Karpas-422 (cell line): ENCODE results near the gene PGD. TPM values are rescaled to one million over a fixed set of nuclear protein-coding genes. Genes with fewer than 3 reads are reported as not detected.
"Not testable (repeated sequence)": the region's sequence is repeated elsewhere in the genome, so short reads cannot be mapped to it uniquely, and the experiment has no call there.

Source experiments
- DNase-seq: peaks from one replicate; pipeline ENCODE4 v3.0.0-alpha.2; 2015
- H2AFZ ChIP-seq: fragments of 200-600 bp; sonication (generic); 2 replicates; pipeline ENCODE4 v1.6.1; 2014; ENCODE audit warnings: antibody characterized with exemption, low read length, mixed read lengths
- H3K27ac ChIP-seq: fragments of 200-600 bp; sonication (generic); 2 replicates; pipeline ENCODE4 v1.5.1; 2014; ENCODE audit warnings: mild to moderate bottlenecking, low read length, moderate library complexity
- H3K27me3 ChIP-seq: fragments of 200-600 bp; sonication (generic); 2 replicates; pipeline ENCODE4 v1.6.1; 2014; ENCODE audit warnings: low read length, mixed read lengths
- H3K36me3 ChIP-seq: fragments of 200-600 bp; sonication (generic); 2 replicates; pipeline ENCODE4 v1.6.1; 2014; ENCODE audit warnings: low read length, mixed read lengths; ENCODE audit not compliant: insufficient read depth
- H3K4me1 ChIP-seq: fragments of 200-600 bp; sonication (generic); 2 replicates; pipeline ENCODE4 v1.6.1; 2014; ENCODE audit warnings: mild to moderate bottlenecking, low read length, mixed read lengths
- H3K4me2 ChIP-seq: fragments of 200-600 bp; sonication (generic); 2 replicates; pipeline ENCODE4 v1.6.1; 2014; ENCODE audit warnings: low read length, low read depth, mild to moderate bottlenecking; ENCODE audit not compliant: poor library complexity, severe bottlenecking
- H3K4me3 ChIP-seq: fragments of 200-600 bp; sonication (generic); 2 replicates; pipeline ENCODE4 v1.5.1; 2014; ENCODE audit warnings: mild to moderate bottlenecking, antibody characterized with exemption, low read length, mixed read lengths
- H3K79me2 ChIP-seq: fragments of 200-600 bp; sonication (generic); 2 replicates; pipeline ENCODE4 v1.6.1; 2014; ENCODE audit warnings: mild to moderate bottlenecking, low read length, mixed read lengths
- H3K9ac ChIP-seq: fragments of 200-600 bp; sonication (generic); 2 replicates; pipeline ENCODE4 v1.6.0; 2014; ENCODE audit warnings: low read length
- H3K9me2 ChIP-seq: fragments of 200-600 bp; sonication (generic), shearing (Covaris generic); replicated peaks from 2 replicates; pipeline ENCODE4 v1.6.0; 2014; ENCODE audit warnings: mild to moderate bottlenecking, low read length, moderate library complexity; ENCODE audit not compliant: insufficient read depth
- H3K9me3 ChIP-seq: fragments of 300-700, 200-600 bp; sonication (generic); 2 replicates; pipeline ENCODE4 v1.6.1; 2014; ENCODE audit warnings: low read length, mixed read lengths
- H4K20me1 ChIP-seq: fragments of 200-600 bp; sonication (generic); 2 replicates; pipeline ENCODE4 v1.6.1; 2014; ENCODE audit warnings: mild to moderate bottlenecking, antibody characterized with exemption, low read length, low read depth; ENCODE audit not compliant: insufficient read depth
- total RNA-seq: library from RNA; depleted of rRNA; stranded (reverse); fragments of >200 nt; shearing (Covaris generic); gene quantifications from 2 replicates; pipeline ENCODE4 v1.2.3, GENCODE V29; 2014; ENCODE audit warnings: low replicate concordance; rRNA removed

PGD gene
- total RNA-seq, 1 experiment from 2014 or later, result 65.3 TPM

- H3K4me1 ChIP-seq, H3K9me3 ChIP-seq, H3K9me2 ChIP-seq, H3K79me2 ChIP-seq, H3K4me2 ChIP-seq, DNase-seq, H3K4me3 ChIP-seq, H2AFZ ChIP-seq, H3K9ac ChIP-seq, H3K27ac ChIP-seq, H4K20me1 ChIP-seq, H3K27me3 ChIP-seq: not testable (repeated sequence)
- peaks cover 29% of the 10 kb centered on the region for H3K36me3 ChIP-seq
Observed at GRCh38 chr1:10457462-10457861, 58.6 kb downstream of the PGD start.

DNA sequence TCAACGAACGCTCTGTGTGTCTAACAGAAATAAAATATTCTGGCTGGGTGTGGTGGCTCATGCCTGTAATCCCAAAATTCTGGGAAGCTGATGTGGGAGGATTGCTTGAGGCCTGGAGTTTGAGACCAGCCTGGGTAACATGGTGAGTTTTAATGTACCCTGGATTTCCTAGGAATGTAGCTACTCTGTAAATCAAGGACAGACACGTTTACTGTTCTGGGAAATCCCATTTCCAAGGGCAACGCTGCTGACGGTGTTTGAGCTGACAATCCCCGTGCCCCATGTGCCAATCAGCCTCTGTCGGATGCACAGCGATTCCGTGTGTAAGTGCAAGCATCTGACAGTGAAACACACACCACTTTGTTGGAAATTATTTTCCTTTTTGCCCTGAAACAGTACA lies 59.0 kb downstream of the PGD start:
- H3K9me3 ChIP-seq, result no peaks in the 10 kb centered on the region
- no peaks in the 10 kb centered on the region for H3K4me1 ChIP-seq
- no peak overlapping the region for H3K27ac ChIP-seq
- no peak overlapping the region for H3K9ac ChIP-seq
- DNase-seq, result no peak
- H3K4me2 ChIP-seq, result no peak overlapping the region
- no peaks in the 10 kb centered on the region for H4K20me1 ChIP-seq
- H3K9me2 ChIP-seq, result no peaks in the 10 kb centered on the region
- H3K36me3 ChIP-seq, result peaks cover 32% of the 10 kb centered on the region
- H2AFZ ChIP-seq, result no peak overlapping the region
- H3K79me2 ChIP-seq, result no peaks in the 10 kb centered on the region
- no peaks in the 10 kb centered on the region for H3K27me3 ChIP-seq
- H3K4me3 ChIP-seq, result no peak overlapping the region

- H3K4me1 ChIP-seq, result no peaks in the 10 kb centered on the region
- H3K4me3 ChIP-seq, result no peak overlapping the region
- H3K79me2 ChIP-seq, result no peaks in the 10 kb centered on the region
- no peak overlapping the region for H3K4me2 ChIP-seq
- no peaks in the 10 kb centered on the region for H3K9me2 ChIP-seq
- peaks cover 37% of the 10 kb centered on the region for H3K36me3 ChIP-seq
- no peak overlapping the region for H2AFZ ChIP-seq
- H3K27ac ChIP-seq, result no peak overlapping the region
- no peaks in the 10 kb centered on the region for H4K20me1 ChIP-seq
- H3K27me3 ChIP-seq, result no peaks in the 10 kb centered on the region
- no peak for DNase-seq
- H3K9me3 ChIP-seq, result no peaks in the 10 kb centered on the region
- no peak overlapping the region for H3K9ac ChIP-seq
Observed at GRCh38 chr1:10459184-10459583, 60.3 kb downstream of the PGD start.

- Histone ChIP-seq H3K9me3 (no peaks in the 10 kb centered on the region), H3K79me2 (peaks cover 30% of the 10 kb centered on the region), H3K27me3 (no peaks in the 10 kb centered on the region), H3K4me1 (peaks cover 9% of the 10 kb centered on the region), H3K4me3 (no peak overlapping the region), H4K20me1 (peaks cover 4% of the 10 kb centered on the region; the same call in 1 of the 2 replicates), H3K9ac (no peak overlapping the region), H3K36me3 (peaks cover 27% of the 10 kb centered on the region), H2AFZ (no peak overlapping the region), H3K27ac (no peak overlapping the region), H3K9me2 (no peaks in the 10 kb centered on the region), H3K4me2 (no peak overlapping the region)
- DNase-seq, result no peak
Observed at GRCh38 chr1:10467078-10467477, 68.2 kb downstream of the PGD start.

GRCh38 chr1:10470043-10470442 lies 71.2 kb downstream of the PGD start:
- H3K4me1 ChIP-seq, result peaks cover 28% of the 10 kb centered on the region
- no peak overlapping the region for H3K27ac ChIP-seq
- H3K4me3 ChIP-seq, result no peak overlapping the region
- no peak overlapping the region for H3K4me2 ChIP-seq
- no peaks in the 10 kb centered on the region for H3K9me3 ChIP-seq
- H2AFZ ChIP-seq, result no peak overlapping the region
- peaks cover 15% of the 10 kb centered on the region for H3K36me3 ChIP-seq
- DNase-seq, result no peak
- H3K9ac ChIP-seq, result no peak overlapping the region
- H3K9me2 ChIP-seq, result no peaks in the 10 kb centered on the region
- H4K20me1 ChIP-seq, result peaks cover 4% of the 10 kb centered on the region; the same call in 1 of the 2 replicates
- H3K27me3 ChIP-seq, result no peaks in the 10 kb centered on the region
- H3K79me2 ChIP-seq, result peaks cover 32% of the 10 kb centered on the region

Other genes starting within 250 kb of the PGD start
- 3.7 TPM in 2 replicates for gene KIF1B, start 188.5 kb upstream of the PGD start, total RNA-seq
- 10.6 and 19.8 TPM in 2 replicates for gene CENPS, start 31.4 kb downstream of the PGD start, total RNA-seq
- gene CORT, start 51.0 kb downstream of the PGD start, total RNA-seq, result 0.34 and 3.5 TPM in 2 replicates
- gene DFFA, start 73.5 kb downstream of the PGD start, total RNA-seq, result 42.9 and 61.9 TPM in 2 replicates
- gene PEX14, start 75.9 kb downstream of the PGD start, total RNA-seq, result 9.1 and 11.0 TPM in 2 replicates